VCaP (cell line): ENCODE measurements around the gene GLOD4.
A peak's percentile ranks its signal among the peaks of the same experiment; 100 is the strongest.

Source experiments
- H3K27ac ChIP-seq: fragments of 450-650 bp; 2 replicates; pipeline ENCODE4 v1.5.1; 2017
- TF ChIP-seq, protein P1 (sequence below): fragments of 450-650 bp; conservative IDR thresholded peaks from 2 replicates; pipeline ENCODE4 v1.5.1; 2017; ENCODE audit warnings: mild to moderate bottlenecking, moderate library complexity

Gene GLOD4

GRCh38 chr17:726271-726919, 55.7 kb downstream of the GLOD4 start:
- H3K27ac ChIP-seq, result peak overlapping the region; percentile 14; the same call in 1 of the 2 replicates
- TF ChIP-seq, protein P1, sequence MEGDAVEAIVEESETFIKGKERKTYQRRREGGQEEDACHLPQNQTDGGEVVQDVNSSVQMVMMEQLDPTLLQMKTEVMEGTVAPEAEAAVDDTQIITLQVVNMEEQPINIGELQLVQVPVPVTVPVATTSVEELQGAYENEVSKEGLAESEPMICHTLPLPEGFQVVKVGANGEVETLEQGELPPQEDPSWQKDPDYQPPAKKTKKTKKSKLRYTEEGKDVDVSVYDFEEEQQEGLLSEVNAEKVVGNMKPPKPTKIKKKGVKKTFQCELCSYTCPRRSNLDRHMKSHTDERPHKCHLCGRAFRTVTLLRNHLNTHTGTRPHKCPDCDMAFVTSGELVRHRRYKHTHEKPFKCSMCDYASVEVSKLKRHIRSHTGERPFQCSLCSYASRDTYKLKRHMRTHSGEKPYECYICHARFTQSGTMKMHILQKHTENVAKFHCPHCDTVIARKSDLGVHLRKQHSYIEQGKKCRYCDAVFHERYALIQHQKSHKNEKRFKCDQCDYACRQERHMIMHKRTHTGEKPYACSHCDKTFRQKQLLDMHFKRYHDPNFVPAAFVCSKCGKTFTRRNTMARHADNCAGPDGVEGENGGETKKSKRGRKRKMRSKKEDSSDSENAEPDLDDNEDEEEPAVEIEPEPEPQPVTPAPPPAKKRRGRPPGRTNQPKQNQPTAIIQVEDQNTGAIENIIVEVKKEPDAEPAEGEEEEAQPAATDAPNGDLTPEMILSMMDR, result no peak

DNA sequence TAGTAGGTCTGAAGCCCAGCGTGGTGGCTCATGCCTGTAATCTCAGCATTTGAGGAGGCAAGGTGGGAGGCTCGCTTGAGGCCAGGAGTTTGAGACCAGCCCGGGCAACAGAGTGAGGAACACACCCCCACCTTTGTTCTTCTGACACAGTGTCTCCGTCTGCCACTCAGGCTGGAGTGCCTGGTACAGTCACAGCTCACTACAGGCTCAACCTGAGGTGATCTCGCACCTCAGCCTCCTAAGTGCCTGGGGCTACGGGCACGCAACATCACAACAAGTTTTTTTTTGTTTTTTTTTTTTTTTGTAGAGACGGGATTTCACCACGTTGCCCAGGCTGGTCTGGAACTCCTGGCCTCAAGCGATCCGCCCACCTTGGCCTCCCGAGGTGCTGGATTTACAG, 56.3 kb downstream of the GLOD4 start:
- TF ChIP-seq, protein P1, result no peak
- no peak overlapping the region for H3K27ac ChIP-seq

GRCh38 chr17:725084-725483, 57.0 kb downstream of the GLOD4 start:
- TF ChIP-seq, protein P1, result no peak
- H3K27ac ChIP-seq, result no peak overlapping the region

DNA sequence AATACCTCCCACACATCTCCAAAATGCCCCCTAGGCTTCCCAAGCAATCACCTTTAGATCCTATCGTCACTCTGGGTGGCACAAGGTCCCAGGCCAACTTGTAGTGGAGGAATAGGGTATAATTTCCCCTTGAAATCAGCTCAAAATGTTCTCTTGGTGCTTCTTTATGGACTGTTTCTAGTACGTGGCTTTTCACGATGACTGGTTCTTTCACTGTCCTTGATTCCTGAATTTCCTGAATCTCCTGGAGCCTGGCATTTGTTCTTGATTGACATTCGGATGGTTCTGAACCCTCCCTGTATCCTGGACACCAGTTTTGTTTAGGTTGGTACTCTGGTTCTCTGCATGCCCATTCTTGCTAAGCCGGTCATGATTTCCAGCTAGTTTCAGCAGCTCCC, 60.5 kb downstream of the GLOD4 start:
- peak overlapping the region; percentile 54 for H3K27ac ChIP-seq
- TF ChIP-seq, protein P1, result no peak

DNA sequence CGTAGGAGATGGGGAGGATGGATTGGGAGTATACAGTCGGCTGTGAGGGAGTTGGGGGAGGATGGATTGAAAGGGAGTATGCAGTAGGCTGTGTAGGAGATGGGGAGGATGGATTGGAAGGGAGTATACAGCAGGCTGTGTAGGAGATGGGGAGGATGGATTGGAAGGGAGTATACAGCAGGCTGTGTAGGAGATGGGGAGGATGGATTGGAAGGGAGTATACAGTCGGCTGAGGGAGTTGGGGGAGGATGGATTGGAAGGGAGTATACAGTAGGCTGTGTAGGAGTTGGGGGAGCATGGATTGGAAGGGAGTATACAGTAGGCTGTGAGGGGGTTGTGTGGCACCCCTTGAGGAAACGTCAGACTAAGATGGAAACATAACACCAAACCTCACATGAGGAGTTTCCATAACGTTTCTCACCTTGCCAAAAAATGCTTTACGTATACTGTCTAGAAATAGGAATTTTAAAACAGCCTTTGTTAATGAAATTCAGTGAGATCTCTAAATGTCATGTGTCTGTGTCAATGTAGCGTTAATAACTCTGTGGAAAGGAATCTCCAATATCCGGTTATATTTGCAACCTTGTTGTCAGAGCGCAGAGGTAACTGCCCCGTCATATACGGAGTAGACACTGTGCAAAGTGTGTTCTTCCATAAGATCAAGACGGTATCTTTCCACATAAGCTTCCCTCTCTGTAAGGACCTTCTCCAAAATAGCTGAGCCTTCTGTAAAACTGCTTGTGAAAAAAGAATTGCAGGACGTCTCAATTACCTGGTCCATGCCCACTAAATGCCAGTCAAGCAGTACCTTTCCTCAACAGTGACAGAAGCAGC, 61.2 kb downstream of the GLOD4 start:
- TF ChIP-seq, protein P1, result no peak
- peak overlapping the region; percentile 54 for H3K27ac ChIP-seq

DNA sequence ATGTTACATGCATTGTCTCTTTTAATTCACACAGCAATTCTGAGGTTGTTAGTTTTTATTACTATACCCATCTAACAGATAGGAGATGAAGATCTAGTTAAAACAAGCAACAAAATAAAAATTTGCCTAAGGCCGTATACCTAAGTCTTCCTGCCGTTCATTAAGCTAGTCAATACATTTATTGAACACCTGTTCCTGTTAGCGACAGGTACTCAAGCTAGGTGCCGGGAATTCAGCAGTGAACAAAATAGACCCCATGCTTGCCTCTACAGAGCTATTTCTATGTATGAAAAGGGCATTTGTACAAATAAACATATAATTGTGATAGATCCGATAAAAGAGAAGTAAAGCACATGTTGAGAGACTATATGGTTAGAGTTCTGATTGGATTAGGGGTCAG, 64.0 kb downstream of the GLOD4 start:
- H3K27ac ChIP-seq, result peak overlapping the region; percentile 97; the same call in 1 of the 2 replicates
- TF ChIP-seq, protein P1, result no peak
